A549 (cell line): ENCODE data around the gene CCR3. TPM values are rescaled to one million over a fixed set of nuclear protein-coding genes. Genes with fewer than 3 reads are reported as not detected.

Experiments
- ATAC-seq, 2 experiments: fragments of 200-7000 bp in 1 of 2; fragments of >200 bp in 1 of 2; cut with Nextera tagmentation in 1 of 2; cut with Tn5 transposase in 1 of 2; 3 replicates each; pipeline versions ENCODE4 v1.8.0 to v1.9.1; 2018 to 2020; ENCODE audit warnings: mild to moderate bottlenecking in 1 of 2, moderate library complexity in 1 of 2
- CTCF ChIA-PET: fragments of 300-600 bp; sonication (Branson Sonifier 250); formaldehyde crosslinking; extraction: SDS; loops from one replicate; lab custom pipeline; 2021; ENCODE audit warnings: antibody characterized with exemption, inconsistent platforms; lab: Yijun Ruan, JAX
- POLR2A ChIA-PET: fragments of 350-600 bp; formaldehyde crosslinking; extraction: SDS; loops from one replicate; lab custom pipeline; 2021; ENCODE audit warnings: antibody characterized with exemption, inconsistent platforms; lab: Yijun Ruan, JAX
- DNase-seq, 2 experiments: peaks; one replicate each; pipeline versions ENCODE4 v3.0.0 to v3.0.0-alpha.2; 2011 to 2016; ENCODE audit warnings: low read depth in 1 of 2, low spot score in 1 of 2
- FAIRE-seq: peaks from 2 replicates; lab custom pipeline; 2011; peaks lifted over from hg19 to GRCh38; lab: Jason Lieb, UNC
- H3K27ac ChIP-seq, 2 experiments: fragments of >200 bp; sonication (Bioruptor Twin); formaldehyde crosslinking; 3 replicates each; pipeline ENCODE4 v1.5.1; 2016 to 2017
- H3K4me1 ChIP-seq: fragments of >200 bp; sonication (Bioruptor Twin); formaldehyde crosslinking; 3 replicates; pipeline ENCODE4 v1.6.1; 2016
- H3K4me2 ChIP-seq: fragments of >200 bp; sonication (Bioruptor Twin); formaldehyde crosslinking; 3 replicates; pipeline ENCODE4 v1.6.1; 2016
- H3K4me3 ChIP-seq: fragments of >200 bp; sonication (Bioruptor Twin); formaldehyde crosslinking; 3 replicates; pipeline ENCODE4 v1.5.1; 2016
- H3K9me3 ChIP-seq: fragments of >200 bp; sonication (Bioruptor Twin); formaldehyde crosslinking; 3 replicates; pipeline ENCODE4 v1.6.1; 2016
- BHLHE40 ChIP-seq: IDR thresholded peaks from 2 replicates; pipeline ENCODE4 v1.6.1; 2012; ENCODE audit warnings: low read depth, low read length, inconsistent platforms
- CBX8 ChIP-seq: fragments of 200-600 bp; sonication (generic); IDR thresholded peaks from 2 replicates; pipeline ENCODE4 v1.6.1; 2016
- CHD2 ChIP-seq: fragments of 150-350 bp; IDR thresholded peaks from 2 replicates; pipeline ENCODE4 v1.6.1; 2014; ENCODE audit warnings: low read length; ENCODE audit not compliant: partially characterized antibody
- EHF ChIP-seq: fragments of 250-450 bp; sonication (Bioruptor Pico); IDR thresholded peaks from 2 replicates; pipeline ENCODE4 v1.5.0; 2020; ENCODE audit warnings: mild to moderate bottlenecking
- EHMT2 ChIP-seq: fragments of 200-600 bp; sonication (generic); IDR thresholded peaks from 2 replicates; pipeline ENCODE4 v1.6.1; 2016; ENCODE audit warnings: antibody characterized with exemption, low read depth, mild to moderate bottlenecking, moderate library complexity
- EP300 ChIP-seq, 2 experiments: fragments of >200 bp; sonication (Bioruptor Twin); formaldehyde crosslinking; IDR thresholded peaks; 2 replicates in 1 of 2; 3 replicates in 1 of 2; pipeline ENCODE4 v1.6.1; 2016 to 2017
- FOXS1 ChIP-seq: fragments of 250-450 bp; sonication (Bioruptor Pico); IDR thresholded peaks from 2 replicates; pipeline ENCODE4 v1.5.0; 2020; ENCODE audit warnings: mild to moderate bottlenecking, moderate library complexity
- GATA3 ChIP-seq: IDR thresholded peaks from 2 replicates; pipeline ENCODE4 v1.6.1; 2012; ENCODE audit warnings: borderline replicate concordance
- HOXB5 ChIP-seq: fragments of 250-450 bp; sonication (Bioruptor Pico); IDR thresholded peaks from 2 replicates; pipeline ENCODE4 v1.5.0; 2020; ENCODE audit warnings: mild to moderate bottlenecking, moderate library complexity
- JUN ChIP-seq, 2 experiments: fragments of >200 bp; sonication (Bioruptor Twin); formaldehyde crosslinking; IDR thresholded peaks; 2 replicates in 1 of 2; 3 replicates in 1 of 2; pipeline ENCODE4 v1.6.1; 2016 to 2017
- JUNB ChIP-seq: fragments of >200 bp; sonication (Bioruptor Twin); formaldehyde crosslinking; IDR thresholded peaks from 2 replicates; pipeline ENCODE4 v1.6.1; 2016
- NFE2L2 ChIP-seq: fragments of 150-350 bp; conservative IDR thresholded peaks from 2 replicates; pipeline ENCODE4 v1.6.1; 2014; ENCODE audit warnings: low read length
- NPAS2 ChIP-seq: fragments of 250-450 bp; sonication (Bioruptor Pico); IDR thresholded peaks from 2 replicates; pipeline ENCODE4 v1.8.0; 2022; ENCODE audit warnings: mild to moderate bottlenecking, moderate library complexity, borderline replicate concordance
- PHF8 ChIP-seq: fragments of 200-600 bp; sonication (generic); IDR thresholded peaks from 2 replicates; pipeline ENCODE4 v1.6.1; 2016; ENCODE audit warnings: low read depth, mild to moderate bottlenecking, antibody characterized with exemption, moderate library complexity, borderline replicate concordance
- POLR2A ChIP-seq: IDR thresholded peaks from 2 replicates; pipeline ENCODE4 v1.6.1; 2012; ENCODE audit warnings: mild to moderate bottlenecking, low read length
- SREBF2 ChIP-seq: fragments of 450-650 bp; IDR thresholded peaks from 2 replicates; pipeline ENCODE4 v1.6.1; 2014; ENCODE audit warnings: mild to moderate bottlenecking, moderate library complexity
- TFCP2L1 ChIP-seq: fragments of 250-450 bp; sonication (Bioruptor Pico); IDR thresholded peaks from 2 replicates; pipeline ENCODE4 v1.5.0; 2021; ENCODE audit warnings: mild to moderate bottlenecking
- ZC3H11A ChIP-seq: fragments of 450-650 bp; IDR thresholded peaks from 2 replicates; pipeline ENCODE4 v1.6.1; 2014; ENCODE audit warnings: antibody characterized with exemption, mild to moderate bottlenecking
- ZFP36 ChIP-seq: fragments of 450-650 bp; IDR thresholded peaks from 2 replicates; pipeline ENCODE4 v1.6.1; 2014; ENCODE audit warnings: borderline replicate concordance; ENCODE audit not compliant: partially characterized antibody
- ZNF302 ChIP-seq: fragments of 250-450 bp; sonication (Bioruptor Pico); IDR thresholded peaks from 2 replicates; pipeline ENCODE4 v1.9.0; 2021; ENCODE audit warnings: inconsistent platforms, mild to moderate bottlenecking, moderate library complexity
- WGBS: methylation state at CpG from one replicate; pipeline ENCODE4 v1.1.6; 2017; ENCODE audit errors: missing lambda C conversion rate; 5-methylcytosine and 5-hydroxymethylcytosine counted together
- polyA plus RNA-seq, 4 experiments: library from polyadenylated mRNA; depleted of rRNA in 3 of 4; stranded (reverse); fragments of >200 nt; fragmentation: RNase III in 1 of 4; extraction: RNeasy Plus Mini Kit Qiagen cat#74134 plus additional on column Dnase treatment in 1 of 4; gene quantifications; 2 replicates in 3 of 4; 3 replicates in 1 of 4; pipeline ENCODE4 v1.2.3, GENCODE V29; 2011 to 2017
- TF ChIP-seq, protein P1 (sequence below): fragments of 200-600 bp; sonication (generic); IDR thresholded peaks from 2 replicates; pipeline ENCODE4 v1.6.1; 2016; ENCODE audit warnings: antibody characterized with exemption, mild to moderate bottlenecking, moderate library complexity
- TF ChIP-seq, protein P2 (sequence below): IDR thresholded peaks from 2 replicates; pipeline ENCODE4 v1.6.1; 2012
- TF ChIP-seq, protein P3 (sequence below): fragments of 150-350 bp; IDR thresholded peaks from 2 replicates; pipeline ENCODE4 v1.6.1; 2014; ENCODE audit warnings: low read depth, mild to moderate bottlenecking, low read length

CCR3 gene
- polyA plus RNA-seq, 2 of the 4 experiments (the other 2 are of a cell fraction) = not detected

DNA sequence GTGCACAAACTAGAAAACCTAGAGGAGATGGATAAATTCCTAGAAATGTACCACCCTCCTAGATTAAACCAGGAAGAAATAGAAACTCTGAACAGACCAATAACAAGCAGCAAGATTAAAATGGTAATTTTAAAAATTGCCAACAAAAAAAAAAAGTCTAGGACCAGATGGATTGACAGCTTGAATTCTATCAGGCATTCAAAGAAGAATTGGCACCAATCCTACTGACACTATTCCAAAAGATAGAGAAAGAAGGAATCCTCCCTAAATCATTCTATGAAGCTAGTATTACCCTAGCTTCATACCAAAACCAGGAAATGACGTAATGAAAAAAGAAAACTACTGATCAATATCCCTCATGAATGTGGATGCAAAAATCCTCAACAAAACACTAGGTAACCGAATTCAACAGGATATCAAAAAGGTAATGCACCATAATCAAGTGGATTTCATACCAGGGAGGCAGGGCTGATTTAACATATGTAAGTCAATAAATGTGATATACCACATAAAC, 24.0 kb upstream of the CCR3 start (continued):
- TF ChIP-seq, protein P1, sequence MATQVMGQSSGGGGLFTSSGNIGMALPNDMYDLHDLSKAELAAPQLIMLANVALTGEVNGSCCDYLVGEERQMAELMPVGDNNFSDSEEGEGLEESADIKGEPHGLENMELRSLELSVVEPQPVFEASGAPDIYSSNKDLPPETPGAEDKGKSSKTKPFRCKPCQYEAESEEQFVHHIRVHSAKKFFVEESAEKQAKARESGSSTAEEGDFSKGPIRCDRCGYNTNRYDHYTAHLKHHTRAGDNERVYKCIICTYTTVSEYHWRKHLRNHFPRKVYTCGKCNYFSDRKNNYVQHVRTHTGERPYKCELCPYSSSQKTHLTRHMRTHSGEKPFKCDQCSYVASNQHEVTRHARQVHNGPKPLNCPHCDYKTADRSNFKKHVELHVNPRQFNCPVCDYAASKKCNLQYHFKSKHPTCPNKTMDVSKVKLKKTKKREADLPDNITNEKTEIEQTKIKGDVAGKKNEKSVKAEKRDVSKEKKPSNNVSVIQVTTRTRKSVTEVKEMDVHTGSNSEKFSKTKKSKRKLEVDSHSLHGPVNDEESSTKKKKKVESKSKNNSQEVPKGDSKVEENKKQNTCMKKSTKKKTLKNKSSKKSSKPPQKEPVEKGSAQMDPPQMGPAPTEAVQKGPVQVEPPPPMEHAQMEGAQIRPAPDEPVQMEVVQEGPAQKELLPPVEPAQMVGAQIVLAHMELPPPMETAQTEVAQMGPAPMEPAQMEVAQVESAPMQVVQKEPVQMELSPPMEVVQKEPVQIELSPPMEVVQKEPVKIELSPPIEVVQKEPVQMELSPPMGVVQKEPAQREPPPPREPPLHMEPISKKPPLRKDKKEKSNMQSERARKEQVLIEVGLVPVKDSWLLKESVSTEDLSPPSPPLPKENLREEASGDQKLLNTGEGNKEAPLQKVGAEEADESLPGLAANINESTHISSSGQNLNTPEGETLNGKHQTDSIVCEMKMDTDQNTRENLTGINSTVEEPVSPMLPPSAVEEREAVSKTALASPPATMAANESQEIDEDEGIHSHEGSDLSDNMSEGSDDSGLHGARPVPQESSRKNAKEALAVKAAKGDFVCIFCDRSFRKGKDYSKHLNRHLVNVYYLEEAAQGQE = no peak
- TF ChIP-seq GATA3 = no peak
- TF ChIP-seq TFCP2L1 (CRISPR knock-in tag) = no peak
- TF ChIP-seq EHMT2 = no peak
- no peak for TF ChIP-seq CBX8
- no peak for TF ChIP-seq ZFP36
- TF ChIP-seq CHD2 = no peak
- TF ChIP-seq JUN (IDR thresholded peaks at IDR 0.05) = no peak
- TF ChIP-seq HOXB5 (CRISPR knock-in tag) = no peak
- TF ChIP-seq EHF (CRISPR knock-in tag) = no peak

DNA sequence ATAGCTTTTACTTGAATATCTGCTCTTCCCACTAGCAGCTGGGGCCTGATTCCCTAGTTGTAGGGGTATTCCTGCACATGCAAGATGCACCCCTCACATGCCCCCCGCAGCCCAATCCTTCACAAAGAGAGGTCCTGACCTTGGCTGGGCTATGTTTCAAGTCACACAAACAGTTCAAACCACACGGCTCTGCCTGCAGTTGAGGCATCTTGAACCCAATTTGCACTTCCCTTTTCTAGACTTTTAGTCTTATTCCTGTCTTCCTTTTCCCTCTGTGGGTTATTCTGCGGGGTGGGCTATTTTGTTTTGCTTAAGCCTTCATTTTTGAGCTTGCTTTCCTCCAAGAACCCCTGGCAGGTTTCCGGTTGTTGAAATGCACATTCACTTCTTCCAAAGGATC, 20.9 kb upstream of the CCR3 start:
- DNase-seq = no peak
- no peak for TF ChIP-seq FOXS1 (CRISPR knock-in tag)
- TF ChIP-seq PHF8 = no peak
- no peak for TF ChIP-seq ZC3H11A
- TF ChIP-seq EHF (CRISPR knock-in tag) = no peak
- no peak for TF ChIP-seq EP300 (IDR thresholded peaks at IDR 0.05)
- TF ChIP-seq, all 56 proteins: peak for 0
- FAIRE-seq = no peak
- Histone ChIP-seq H3K4me2 (no peak overlapping the region), H3K4me3 (no peak overlapping the region), H3K9me3 (no peaks in the 10 kb centered on the region; the same call in 2 of the 3 replicates), H3K27ac (no peak overlapping the region), H3K4me1 (no peaks in the 10 kb centered on the region)
- ChIA-PET POLR2A (no interaction called here), CTCF (no interaction called here)
- no peak for ATAC-seq
- WGBS = 17% methylated on average over 4 of the region's 4 CpGs

DNA sequence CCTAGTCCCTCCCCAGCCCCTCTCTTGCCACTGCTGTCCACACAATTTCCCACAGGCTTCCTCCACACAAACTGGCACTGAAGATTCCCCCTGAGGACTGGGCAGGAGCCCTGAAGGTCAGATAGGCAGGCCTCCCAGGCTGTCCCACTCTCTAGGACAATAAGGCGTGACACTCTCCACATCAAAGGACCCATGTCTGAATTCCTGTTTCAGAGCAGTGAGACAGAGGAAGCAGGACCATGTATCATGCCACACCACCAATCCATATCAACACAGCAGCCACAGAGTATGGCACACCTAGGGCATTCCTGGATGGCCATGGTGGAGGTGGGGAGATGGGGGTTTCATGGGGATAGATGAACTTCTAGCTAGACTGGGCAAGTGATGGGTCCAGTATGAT, 20.3 kb upstream of the CCR3 start:
- H3K27ac ChIP-seq = no peak overlapping the region
- ATAC-seq (no peak), FAIRE-seq (no peak), DNase-seq (no peak)
- ChIA-PET CTCF (no interaction called here), POLR2A (no interaction called here)
- no peak overlapping the region for H3K4me3 ChIP-seq
- H3K4me2 ChIP-seq = no peak overlapping the region
- no CpG with 5 or more reads among the region's 1 CpG for WGBS
- TF ChIP-seq, protein P2, sequence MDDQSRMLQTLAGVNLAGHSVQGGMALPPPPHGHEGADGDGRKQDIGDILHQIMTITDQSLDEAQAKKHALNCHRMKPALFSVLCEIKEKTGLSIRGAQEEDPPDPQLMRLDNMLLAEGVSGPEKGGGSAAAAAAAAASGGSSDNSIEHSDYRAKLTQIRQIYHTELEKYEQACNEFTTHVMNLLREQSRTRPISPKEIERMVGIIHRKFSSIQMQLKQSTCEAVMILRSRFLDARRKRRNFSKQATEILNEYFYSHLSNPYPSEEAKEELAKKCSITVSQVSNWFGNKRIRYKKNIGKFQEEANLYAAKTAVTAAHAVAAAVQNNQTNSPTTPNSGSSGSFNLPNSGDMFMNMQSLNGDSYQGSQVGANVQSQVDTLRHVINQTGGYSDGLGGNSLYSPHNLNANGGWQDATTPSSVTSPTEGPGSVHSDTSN = no peak
- TF ChIP-seq POLR2A = no peak
- no peaks in the 10 kb centered on the region; the same call in 2 of the 3 replicates for H3K9me3 ChIP-seq
- no peaks in the 10 kb centered on the region for H3K4me1 ChIP-seq

DNA sequence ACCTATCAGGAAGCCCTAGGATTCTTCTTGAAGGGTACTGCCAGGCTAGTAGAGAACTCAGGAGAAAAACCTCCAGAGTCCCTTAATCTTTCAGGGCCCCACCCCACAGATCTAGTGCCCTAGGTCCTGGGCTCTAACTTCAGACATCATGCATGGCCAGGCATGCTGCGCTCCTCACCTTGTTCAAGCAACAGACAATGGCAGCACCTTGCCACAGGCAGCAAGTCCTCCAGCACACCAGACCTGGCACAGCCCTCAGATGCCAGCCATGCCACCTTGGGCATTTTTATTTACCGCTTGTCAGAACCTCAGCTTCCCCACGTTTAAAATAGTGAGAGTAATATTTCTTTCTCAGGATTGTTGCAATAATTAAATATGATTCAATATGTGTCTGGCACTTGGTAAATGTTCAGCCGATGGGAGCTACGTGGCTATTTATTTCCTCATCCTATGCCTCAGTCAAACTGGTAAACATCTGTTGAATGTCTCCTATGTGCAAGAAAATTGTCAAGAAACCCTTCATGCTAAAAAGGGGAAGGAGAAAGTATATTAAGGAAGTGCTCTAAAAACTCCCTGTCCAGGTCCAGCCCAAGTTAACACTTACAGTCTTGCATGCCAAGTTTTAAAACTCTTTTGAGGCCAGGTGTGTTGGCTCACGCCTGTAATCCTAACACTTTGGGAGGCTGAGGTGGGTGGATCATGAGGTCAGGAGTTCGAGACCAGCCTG, 19.7 kb upstream of the CCR3 start:
- DNase-seq (no peak), ATAC-seq (no peak), FAIRE-seq (no peak)
- H3K4me1 ChIP-seq = no peaks in the 10 kb centered on the region
- H3K4me3 ChIP-seq = no peak overlapping the region
- ChIA-PET CTCF (no interaction called here), POLR2A (no interaction called here)
- TF ChIP-seq NPAS2 (CRISPR knock-in tag) = no peak
- TF ChIP-seq, protein P3, sequence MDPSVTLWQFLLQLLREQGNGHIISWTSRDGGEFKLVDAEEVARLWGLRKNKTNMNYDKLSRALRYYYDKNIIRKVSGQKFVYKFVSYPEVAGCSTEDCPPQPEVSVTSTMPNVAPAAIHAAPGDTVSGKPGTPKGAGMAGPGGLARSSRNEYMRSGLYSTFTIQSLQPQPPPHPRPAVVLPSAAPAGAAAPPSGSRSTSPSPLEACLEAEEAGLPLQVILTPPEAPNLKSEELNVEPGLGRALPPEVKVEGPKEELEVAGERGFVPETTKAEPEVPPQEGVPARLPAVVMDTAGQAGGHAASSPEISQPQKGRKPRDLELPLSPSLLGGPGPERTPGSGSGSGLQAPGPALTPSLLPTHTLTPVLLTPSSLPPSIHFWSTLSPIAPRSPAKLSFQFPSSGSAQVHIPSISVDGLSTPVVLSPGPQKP = no peak
- TF ChIP-seq EP300 (IDR thresholded peaks at IDR 0.05) = no peak
- TF ChIP-seq NFE2L2 = no peak
- TF ChIP-seq JUNB = no peak
- TF ChIP-seq ZNF302 (CRISPR knock-in tag) = no peak
- TF ChIP-seq BHLHE40 = no peak
- TF ChIP-seq TFCP2L1 (CRISPR knock-in tag) = no peak
- no peak for TF ChIP-seq ZFP36
- no peak for TF ChIP-seq SREBF2
- no peak for TF ChIP-seq PHF8
- H3K4me2 ChIP-seq = no peak overlapping the region
- no peaks in the 10 kb centered on the region; the same call in 2 of the 3 replicates for H3K9me3 ChIP-seq
- no peak overlapping the region for H3K27ac ChIP-seq
- 35% methylated on average over 7 of the region's 7 CpGs for WGBS
